Measurements from ENCODE around the gene B4GALT6. TPM values are rescaled to one million over a fixed set of nuclear protein-coding genes. Genes with fewer than 3 reads are reported as not detected.
A peak's percentile ranks its signal among the peaks of the same experiment; 100 is the strongest.

The B4GALT6 gene
- total RNA-seq, 4 donors from 2014 or later = 5.0 to 20.7 (median 6.0) TPM

DNA sequence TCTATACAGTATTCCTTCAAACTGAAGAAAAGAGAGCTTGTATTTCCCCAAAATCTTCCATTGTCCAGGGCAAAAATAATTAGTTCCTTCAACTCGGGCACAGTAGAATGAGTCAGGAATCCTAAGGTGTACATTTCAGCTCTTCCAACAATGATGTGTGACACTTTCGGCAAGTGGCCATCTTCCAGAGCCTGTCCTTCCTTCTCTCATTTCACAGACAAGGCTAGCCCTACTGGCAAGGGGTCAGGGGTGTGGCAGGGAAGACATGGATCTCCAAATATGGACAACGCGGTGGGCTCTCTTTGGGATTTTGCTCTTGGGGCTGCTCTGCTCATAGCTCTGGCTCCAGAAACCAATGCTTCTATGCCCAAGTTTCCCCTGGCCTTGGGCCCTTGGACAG lies 6.0 kb downstream of the B4GALT6 start:
- Histone ChIP-seq H3K27me3 (no peaks in the 10 kb centered on the region), H3K4me3 (no peak overlapping the region), H3K36me3 (no peaks in the 10 kb centered on the region), H3K4me1 (peaks cover 0 to 11% (median 0%) of the 10 kb centered on the region in 4 donors), H3K27ac (peak overlapping the region in 2 of 4 donors; percentile 74 to 91), H3K9me3 (no peaks in the 10 kb centered on the region)
- DNase-seq = no peak
- no peak for TF ChIP-seq POLR2A (IDR thresholded peaks at IDR 0.05)
- TF ChIP-seq, protein P1, sequence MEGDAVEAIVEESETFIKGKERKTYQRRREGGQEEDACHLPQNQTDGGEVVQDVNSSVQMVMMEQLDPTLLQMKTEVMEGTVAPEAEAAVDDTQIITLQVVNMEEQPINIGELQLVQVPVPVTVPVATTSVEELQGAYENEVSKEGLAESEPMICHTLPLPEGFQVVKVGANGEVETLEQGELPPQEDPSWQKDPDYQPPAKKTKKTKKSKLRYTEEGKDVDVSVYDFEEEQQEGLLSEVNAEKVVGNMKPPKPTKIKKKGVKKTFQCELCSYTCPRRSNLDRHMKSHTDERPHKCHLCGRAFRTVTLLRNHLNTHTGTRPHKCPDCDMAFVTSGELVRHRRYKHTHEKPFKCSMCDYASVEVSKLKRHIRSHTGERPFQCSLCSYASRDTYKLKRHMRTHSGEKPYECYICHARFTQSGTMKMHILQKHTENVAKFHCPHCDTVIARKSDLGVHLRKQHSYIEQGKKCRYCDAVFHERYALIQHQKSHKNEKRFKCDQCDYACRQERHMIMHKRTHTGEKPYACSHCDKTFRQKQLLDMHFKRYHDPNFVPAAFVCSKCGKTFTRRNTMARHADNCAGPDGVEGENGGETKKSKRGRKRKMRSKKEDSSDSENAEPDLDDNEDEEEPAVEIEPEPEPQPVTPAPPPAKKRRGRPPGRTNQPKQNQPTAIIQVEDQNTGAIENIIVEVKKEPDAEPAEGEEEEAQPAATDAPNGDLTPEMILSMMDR (IDR thresholded peaks at IDR 0.05) = no peak

- no peak overlapping the region for H3K27ac ChIP-seq
- H3K36me3 ChIP-seq = no peaks in the 10 kb centered on the region
- H3K9me3 ChIP-seq = no peaks in the 10 kb centered on the region
- H3K27me3 ChIP-seq = no peaks in the 10 kb centered on the region
- no peak overlapping the region for H3K4me3 ChIP-seq
- H3K4me1 ChIP-seq = peaks cover 0 to 11% (median 0%) of the 10 kb centered on the region in 4 donors
- no peak for DNase-seq
- TF ChIP-seq, protein P1 (IDR thresholded peaks at IDR 0.05) = no peak
- TF ChIP-seq POLR2A (IDR thresholded peaks at IDR 0.05) = no peak
Observed at GRCh38 chr18:31677592-31677991, 6.8 kb downstream of the B4GALT6 start.

DNA sequence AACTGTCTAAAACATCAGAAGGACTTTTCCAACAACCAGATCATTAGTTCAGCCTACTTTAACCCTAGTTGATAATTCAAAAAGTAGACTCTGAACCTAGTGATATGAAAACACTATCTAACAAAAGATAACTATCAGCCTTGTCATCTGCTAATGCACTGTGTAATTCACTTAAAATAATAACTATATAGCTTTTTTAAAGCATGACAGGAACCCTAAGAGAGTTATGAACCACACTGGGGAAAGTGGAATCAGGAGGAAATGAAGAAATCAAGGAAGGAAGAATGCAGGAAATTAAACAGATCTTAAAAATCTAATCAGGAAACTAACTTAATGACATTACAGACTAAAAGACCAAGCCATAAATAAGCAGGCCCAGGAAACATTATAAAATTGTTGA lies 9.0 kb downstream of the B4GALT6 start:
- Histone ChIP-seq H3K27ac (no peak overlapping the region), H3K9me3 (no peaks in the 10 kb centered on the region), H3K4me1 (peaks cover 0 to 20% (median 0%) of the 10 kb centered on the region in 4 donors), H3K36me3 (no peaks in the 10 kb centered on the region), H3K4me3 (no peak overlapping the region), H3K27me3 (no peaks in the 10 kb centered on the region)
- TF ChIP-seq, protein P1 (IDR thresholded peaks at IDR 0.05) = no peak
- TF ChIP-seq POLR2A (IDR thresholded peaks at IDR 0.05) = no peak
- no peak for DNase-seq

DNA sequence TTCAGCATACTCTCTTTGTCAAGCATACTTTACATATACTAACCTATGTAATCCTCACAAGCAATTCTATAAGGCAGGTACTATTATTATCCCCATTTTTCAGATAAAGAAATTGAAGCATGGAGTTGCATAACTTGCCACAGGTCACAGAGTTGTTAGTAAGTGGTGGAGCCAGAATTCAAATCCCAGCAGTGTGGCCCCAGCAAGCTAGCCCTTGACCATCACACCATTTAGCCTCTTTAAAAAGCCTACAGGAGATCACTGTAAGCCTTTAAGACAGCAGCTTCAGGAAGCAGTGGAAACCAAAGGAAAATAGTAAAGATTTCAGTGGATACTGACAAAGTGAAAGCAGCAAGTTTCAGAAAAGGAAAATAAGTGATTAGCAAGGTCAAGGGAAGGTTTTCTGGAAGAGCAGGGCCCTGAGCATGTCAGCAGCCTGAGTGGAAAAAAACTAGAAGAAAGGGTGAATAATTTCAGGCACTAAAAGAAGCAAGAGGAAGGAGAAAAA lies 11.7 kb downstream of the B4GALT6 start:
- TF ChIP-seq POLR2A (IDR thresholded peaks at IDR 0.05) = no peak
- TF ChIP-seq, protein P1 (IDR thresholded peaks at IDR 0.05) = no peak
- Histone ChIP-seq H3K27me3 (no peaks in the 10 kb centered on the region), H3K4me1 (peaks cover 0 to 12% (median 0%) of the 10 kb centered on the region in 4 donors), H3K4me3 (no peak overlapping the region), H3K27ac (no peak overlapping the region), H3K36me3 (no peaks in the 10 kb centered on the region), H3K9me3 (no peaks in the 10 kb centered on the region)
- DNase-seq = no peak

DNA sequence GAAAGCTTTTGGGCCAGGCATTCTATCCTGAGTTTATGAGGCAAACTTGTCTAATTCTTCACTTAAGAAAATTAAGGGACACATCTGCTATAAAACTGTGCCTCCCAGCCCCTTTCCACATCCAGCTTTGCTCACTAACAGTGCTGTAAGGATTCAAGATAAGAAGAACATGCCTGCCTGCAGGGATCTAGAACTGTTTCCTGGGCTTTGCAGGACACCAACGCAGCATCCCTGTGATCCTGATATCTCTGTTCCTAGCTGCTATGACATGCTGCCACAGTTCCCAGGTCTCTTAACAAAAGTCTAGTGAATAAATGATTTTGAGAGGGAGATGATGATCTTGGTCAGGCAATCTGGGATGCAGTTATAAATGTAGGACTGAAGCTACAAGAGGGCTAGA lies 12.4 kb downstream of the B4GALT6 start:
- TF ChIP-seq POLR2A (IDR thresholded peaks at IDR 0.05) = no peak
- TF ChIP-seq, protein P1 (IDR thresholded peaks at IDR 0.05) = no peak

GRCh38 chr18:31669541-31669940 lies 14.8 kb downstream of the B4GALT6 start:
- H3K27me3 ChIP-seq = no peaks in the 10 kb centered on the region
- DNase-seq = no peak
- H3K36me3 ChIP-seq = no peaks in the 10 kb centered on the region
- H3K9me3 ChIP-seq = no peaks in the 10 kb centered on the region
- H3K27ac ChIP-seq = no peak overlapping the region
- H3K4me3 ChIP-seq = no peak overlapping the region
- no peak for TF ChIP-seq POLR2A (IDR thresholded peaks at IDR 0.05)
- TF ChIP-seq, protein P1 (IDR thresholded peaks at IDR 0.05) = no peak
- peaks cover 0 to 12% (median 0%) of the 10 kb centered on the region in 4 donors for H3K4me1 ChIP-seq

More for the DNA sequence above, 12.4 kb downstream of the B4GALT6 start:
- H3K27ac ChIP-seq = no peak overlapping the region
- H3K27me3 ChIP-seq = no peaks in the 10 kb centered on the region
- peaks cover 0 to 12% (median 0%) of the 10 kb centered on the region in 4 donors for H3K4me1 ChIP-seq
- H3K4me3 ChIP-seq = no peak overlapping the region
- DNase-seq = no peak
- no peaks in the 10 kb centered on the region for H3K36me3 ChIP-seq
- no peaks in the 10 kb centered on the region for H3K9me3 ChIP-seq
